ENCODE results near the gene AKR1E2.
A peak's percentile ranks its signal among the peaks of the same experiment; 100 is the strongest.

The AKR1E2 gene

DNA sequence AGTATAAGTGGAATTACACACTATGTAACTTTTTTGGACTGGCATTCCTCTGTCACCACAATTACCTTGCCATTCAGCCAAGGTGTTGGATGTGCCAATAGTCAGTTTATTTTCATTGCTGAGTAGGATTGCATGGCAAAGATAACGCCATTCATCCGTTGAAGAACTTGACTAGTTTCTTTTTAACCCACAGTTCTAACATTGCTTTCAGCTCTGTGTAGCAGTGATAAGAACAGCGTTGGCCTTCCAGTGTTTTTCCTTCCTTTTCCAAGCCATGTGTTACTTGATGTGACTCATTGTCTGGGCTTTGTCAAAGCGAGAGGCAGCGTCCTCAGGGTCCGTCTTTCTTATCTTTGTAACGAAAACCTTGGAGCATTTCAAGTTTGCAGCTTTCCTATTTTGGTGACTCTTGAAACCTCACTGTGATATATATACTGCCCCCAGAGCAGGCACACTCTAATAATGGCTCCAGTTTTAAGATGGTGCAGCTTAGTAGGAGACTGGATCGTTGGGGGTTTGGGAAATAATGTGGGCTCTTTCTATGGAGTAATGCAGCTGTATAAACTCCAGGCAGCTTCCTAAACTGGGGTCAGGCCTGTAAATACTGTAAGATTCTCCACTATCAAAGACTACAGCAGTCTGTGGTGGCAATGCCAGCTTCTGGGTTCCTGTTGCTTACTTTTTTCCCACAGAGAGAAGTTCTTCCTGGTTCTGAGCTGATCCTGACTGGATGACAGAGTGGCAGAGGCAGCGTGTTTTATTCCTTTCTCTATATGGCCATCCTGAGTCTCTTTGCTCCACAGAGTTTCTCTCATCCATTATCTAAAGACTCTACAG, 41.7 kb downstream of the AKR1E2 start:
- no peak overlapping the region for H3K4me3 ChIP-seq (ENCODE audit: low read depth, low read length)
- TF ChIP-seq, protein P1, sequence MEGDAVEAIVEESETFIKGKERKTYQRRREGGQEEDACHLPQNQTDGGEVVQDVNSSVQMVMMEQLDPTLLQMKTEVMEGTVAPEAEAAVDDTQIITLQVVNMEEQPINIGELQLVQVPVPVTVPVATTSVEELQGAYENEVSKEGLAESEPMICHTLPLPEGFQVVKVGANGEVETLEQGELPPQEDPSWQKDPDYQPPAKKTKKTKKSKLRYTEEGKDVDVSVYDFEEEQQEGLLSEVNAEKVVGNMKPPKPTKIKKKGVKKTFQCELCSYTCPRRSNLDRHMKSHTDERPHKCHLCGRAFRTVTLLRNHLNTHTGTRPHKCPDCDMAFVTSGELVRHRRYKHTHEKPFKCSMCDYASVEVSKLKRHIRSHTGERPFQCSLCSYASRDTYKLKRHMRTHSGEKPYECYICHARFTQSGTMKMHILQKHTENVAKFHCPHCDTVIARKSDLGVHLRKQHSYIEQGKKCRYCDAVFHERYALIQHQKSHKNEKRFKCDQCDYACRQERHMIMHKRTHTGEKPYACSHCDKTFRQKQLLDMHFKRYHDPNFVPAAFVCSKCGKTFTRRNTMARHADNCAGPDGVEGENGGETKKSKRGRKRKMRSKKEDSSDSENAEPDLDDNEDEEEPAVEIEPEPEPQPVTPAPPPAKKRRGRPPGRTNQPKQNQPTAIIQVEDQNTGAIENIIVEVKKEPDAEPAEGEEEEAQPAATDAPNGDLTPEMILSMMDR (IDR thresholded peaks at IDR 0.05; ENCODE audit: low read depth, low read length), result no peak
- DNase-seq (ENCODE audit: low read depth, low spot score), result no peak
- in situ Hi-C loops (cut with HindIII; ENCODE audit: low sequenced_read_pairs), result no loop called here

DNA sequence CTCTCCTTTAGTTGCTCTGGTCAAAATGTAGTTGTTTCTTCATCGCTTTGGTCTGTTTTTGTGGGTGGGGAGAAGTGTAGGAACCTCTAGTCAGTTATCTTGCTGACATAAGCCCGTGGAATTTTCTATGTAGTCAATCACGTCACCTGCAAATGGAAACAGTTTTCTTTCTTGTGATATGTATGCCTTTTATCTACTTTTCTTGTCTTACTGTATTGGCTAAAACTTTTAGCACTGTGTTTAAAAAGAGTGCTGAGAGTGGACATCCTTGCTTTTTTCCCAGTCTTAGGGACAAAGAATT, 42.3 kb downstream of the AKR1E2 start:
- in situ Hi-C loops (cut with HindIII; ENCODE audit: low sequenced_read_pairs), result no loop called here
- TF ChIP-seq, protein P1 (IDR thresholded peaks at IDR 0.05; ENCODE audit: low read depth, low read length), result no peak
- no peak overlapping the region for H3K4me3 ChIP-seq (ENCODE audit: low read depth, low read length)
- no peak for DNase-seq (ENCODE audit: low read depth, low spot score)

DNA sequence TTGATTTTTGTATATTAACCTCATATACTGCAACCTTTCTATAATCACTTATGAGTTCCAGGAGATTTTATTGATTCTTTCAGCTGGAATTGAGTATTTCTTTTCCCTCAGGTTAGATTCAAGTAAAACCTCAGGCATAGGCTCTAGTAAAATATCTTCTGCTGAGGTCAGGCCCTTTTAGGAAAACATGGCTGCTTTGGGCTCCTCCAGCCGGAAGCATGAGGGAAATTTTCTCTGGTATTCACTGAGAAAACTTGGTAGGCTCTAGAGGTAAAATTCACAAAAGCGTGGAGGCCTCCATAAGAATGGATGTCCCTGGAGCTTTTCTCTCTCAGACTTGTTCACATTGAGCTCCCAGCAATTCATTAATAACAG, 56.7 kb downstream of the AKR1E2 start:
- in situ Hi-C loops (cut with HindIII; ENCODE audit: low sequenced_read_pairs), result no loop called here
- no peak overlapping the region for H3K4me3 ChIP-seq (ENCODE audit: low read depth, low read length)
- TF ChIP-seq, protein P1 (IDR thresholded peaks at IDR 0.05; ENCODE audit: low read depth, low read length), result no peak
- no peak for DNase-seq (ENCODE audit: low read depth, low spot score)

DNA sequence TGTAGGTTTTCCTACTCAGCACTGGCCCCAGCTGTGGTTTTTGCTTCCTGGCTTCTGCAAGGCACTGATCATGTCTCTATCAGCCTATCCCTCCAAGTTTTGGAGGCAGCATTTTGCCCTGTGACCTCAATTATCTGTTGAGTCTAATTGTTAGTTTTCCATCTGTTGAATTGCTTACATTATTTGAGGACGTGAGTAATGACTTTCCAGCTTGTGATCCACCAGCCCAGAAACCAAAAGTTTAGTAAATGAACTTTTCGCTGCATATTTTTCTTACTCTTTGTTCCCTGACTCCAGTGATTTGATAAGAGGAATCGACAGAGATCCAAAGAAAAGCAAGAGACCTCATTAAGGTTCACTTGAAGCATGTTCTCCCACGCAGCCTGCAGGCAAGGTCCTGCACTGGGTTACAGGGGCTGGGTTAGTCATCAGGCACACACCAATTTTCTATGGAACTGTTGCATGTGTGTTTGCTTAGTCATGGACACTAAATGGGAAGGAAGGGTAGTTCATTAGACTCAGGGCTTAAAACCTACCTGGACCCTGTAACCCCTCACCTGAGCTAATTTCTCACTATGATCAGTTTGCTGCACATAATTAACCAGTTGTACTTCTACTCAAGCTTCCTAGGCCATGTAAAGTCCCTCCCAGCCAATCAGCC, 57.2 kb downstream of the AKR1E2 start:
- peak; percentile 15 for DNase-seq (ENCODE audit: low read depth, low spot score)
- in situ Hi-C loops (cut with HindIII; ENCODE audit: low sequenced_read_pairs), result no loop called here
- TF ChIP-seq, protein P1 (IDR thresholded peaks at IDR 0.05; ENCODE audit: low read depth, low read length), result no peak
- no peak overlapping the region for H3K4me3 ChIP-seq (ENCODE audit: low read depth, low read length)

DNA sequence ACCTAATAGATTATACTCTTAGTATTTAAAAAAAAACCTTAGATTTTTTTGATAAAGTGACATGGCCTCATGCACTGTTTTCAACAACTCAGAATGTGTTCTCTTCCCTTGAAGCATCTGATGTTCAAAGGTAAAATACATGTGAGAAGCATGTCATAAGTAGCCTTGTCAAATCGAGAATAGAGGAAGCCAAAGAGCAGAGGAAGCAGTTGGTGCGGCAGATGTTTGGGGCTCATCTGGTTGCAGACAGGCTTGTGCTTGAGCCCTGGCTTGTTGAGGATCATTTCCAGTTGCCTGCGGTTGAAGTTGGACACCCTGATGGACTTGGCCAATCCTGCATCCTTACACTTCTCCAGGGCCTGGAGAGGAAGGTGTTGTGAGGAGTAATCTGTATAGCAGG, 59.2 kb downstream of the AKR1E2 start:
- H3K4me3 ChIP-seq (ENCODE audit: low read depth, low read length), result no peak overlapping the region
- in situ Hi-C loops (cut with HindIII; ENCODE audit: low sequenced_read_pairs), result no loop called here
- TF ChIP-seq, protein P1 (IDR thresholded peaks at IDR 0.05; ENCODE audit: low read depth, low read length), result no peak
- DNase-seq (ENCODE audit: low read depth, low spot score), result no peak

DNA sequence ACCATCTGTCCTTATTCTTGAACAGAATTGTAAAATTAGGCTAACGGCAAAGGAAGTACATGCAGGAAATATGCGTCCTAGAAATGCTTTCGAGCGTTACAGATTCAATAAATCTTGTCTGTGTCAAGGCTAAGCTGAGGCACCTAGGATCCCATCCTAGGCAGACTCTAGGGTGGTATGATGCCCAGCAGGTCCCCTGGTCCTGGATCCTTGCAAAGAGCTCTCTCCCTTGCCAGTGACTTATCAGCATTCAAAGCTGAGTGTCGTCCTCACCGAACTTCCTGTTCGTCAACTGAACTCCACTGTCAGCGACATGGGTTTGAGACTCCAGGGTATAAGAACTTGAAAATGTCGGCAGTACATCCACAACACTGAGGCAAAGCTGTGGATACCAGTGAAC, 61.5 kb downstream of the AKR1E2 start:
- no peak overlapping the region for H3K4me3 ChIP-seq (ENCODE audit: low read depth, low read length)
- in situ Hi-C loops (cut with HindIII; ENCODE audit: low sequenced_read_pairs), result no loop called here

More for the DNA sequence above, 61.5 kb downstream of the AKR1E2 start:
- TF ChIP-seq, protein P1 (IDR thresholded peaks at IDR 0.05; ENCODE audit: low read depth, low read length), result no peak
- DNase-seq (ENCODE audit: low read depth, low spot score), result no peak

Data from astrocyte of the spinal cord (primary cell).